WTC11 (cell line): ENCODE results near the gene USP4. TPM values are rescaled to one million over a fixed set of nuclear protein-coding genes. Genes with fewer than 3 reads are reported as not detected.
"Not testable (repeated sequence)": the region's sequence is repeated elsewhere in the genome, so short reads cannot be mapped to it uniquely, and the experiment has no call there.

ENCODE experiments used
- ATAC-seq: fragments of 200-7000 bp; cut with Tn5 transposase; 2 replicates; pipeline ENCODE4 v1.10.0; 2021; ENCODE audit warnings: mild to moderate bottlenecking, moderate library complexity
- CTCF ChIA-PET: fragments of 300-600 bp; sonication (Branson Sonifier 250); formaldehyde crosslinking; loops from one replicate; lab custom pipeline; 2021; ENCODE audit warnings: antibody characterized with exemption; lab: Charles Lee
- POLR2A ChIA-PET: fragments of 350-600 bp; sonication (Branson Sonifier 250); formaldehyde crosslinking; loops from one replicate; lab custom pipeline; 2021; ENCODE audit warnings: antibody characterized with exemption; lab: Charles Lee
- DNase-seq: peaks from one replicate; pipeline ENCODE4 v3.0.0; 2021; ENCODE audit warnings: low spot score
- H3K27ac Mint-ChIP-seq: 2 replicates; pipeline ENCODE4 v1.8.0; 2021; ENCODE audit warnings: mixed read lengths
- H3K27me3 Mint-ChIP-seq: 2 replicates; pipeline ENCODE4 v1.8.0; 2021; ENCODE audit warnings: low read depth, mild to moderate bottlenecking, moderate library complexity, mixed read lengths
- H3K36me3 Mint-ChIP-seq: 2 replicates; pipeline ENCODE4 v1.8.0; 2021; ENCODE audit warnings: mixed read lengths
- H3K4me1 Mint-ChIP-seq: 2 replicates; pipeline ENCODE4 v1.8.0; 2022; ENCODE audit warnings: mixed read lengths
- H3K4me3 Mint-ChIP-seq: 2 replicates; pipeline ENCODE4 v1.8.0; 2021; ENCODE audit warnings: mild to moderate bottlenecking, moderate library complexity, mixed read lengths
- H3K9me3 Mint-ChIP-seq: 2 replicates; pipeline ENCODE4 v1.8.0; 2021; ENCODE audit warnings: mixed read lengths
- ATF1 ChIP-seq: sonication (generic); formaldehyde crosslinking; IDR thresholded peaks from 2 replicates; pipeline ENCODE4 v1.8.1; 2023; ENCODE audit warnings: mild to moderate bottlenecking, moderate library complexity, missing genetic modification reagents
- GTF2I ChIP-seq: fragments of 250-450 bp; sonication (Bioruptor Pico); conservative IDR thresholded peaks from 2 replicates; pipeline ENCODE4 v1.4.0; 2021; ENCODE audit warnings: mild to moderate bottlenecking
- IRF2 ChIP-seq: sonication (generic); formaldehyde crosslinking; IDR thresholded peaks from 2 replicates; pipeline ENCODE4 v1.8.0; 2022; ENCODE audit warnings: low read depth, missing genetic modification reagents, borderline replicate concordance
- JUN ChIP-seq: sonication (generic); formaldehyde crosslinking; IDR thresholded peaks from 2 replicates; pipeline ENCODE4 v1.8.0; 2023; ENCODE audit warnings: mild to moderate bottlenecking, missing genetic modification reagents
- MYBL2 ChIP-seq: sonication (generic); formaldehyde crosslinking; IDR thresholded peaks from 2 replicates; pipeline ENCODE4 v1.8.1; 2023; ENCODE audit warnings: mild to moderate bottlenecking, moderate library complexity, missing genetic modification reagents
- NFYB ChIP-seq: sonication (generic); formaldehyde crosslinking; conservative IDR thresholded peaks from 2 replicates; pipeline ENCODE4 v1.8.0; 2022; ENCODE audit warnings: low read depth, missing genetic modification reagents
- OVOL2 ChIP-seq: fragments of 250-450 bp; sonication (Bioruptor Pico); IDR thresholded peaks from 2 replicates; pipeline ENCODE4 v1.9.0; 2021; ENCODE audit warnings: mild to moderate bottlenecking, borderline replicate concordance
- SMAD4 ChIP-seq: sonication (generic); formaldehyde crosslinking; IDR thresholded peaks from 2 replicates; pipeline ENCODE4 v1.8.0; 2022; ENCODE audit warnings: mild to moderate bottlenecking, missing genetic modification reagents
- ZMAT4 ChIP-seq: fragments of 250-450 bp; sonication (Bioruptor Pico); IDR thresholded peaks from 2 replicates; pipeline ENCODE4 v1.9.0; 2021; ENCODE audit warnings: mild to moderate bottlenecking
- ZNF219 ChIP-seq: sonication (generic); formaldehyde crosslinking; IDR thresholded peaks from 2 replicates; pipeline ENCODE4 v1.8.0; 2023; ENCODE audit warnings: missing genetic modification reagents, mild to moderate bottlenecking, borderline replicate concordance
- ZNF263 ChIP-seq: sonication (generic); formaldehyde crosslinking; IDR thresholded peaks from 2 replicates; pipeline ENCODE4 v1.8.1; 2022; ENCODE audit warnings: low read depth, mild to moderate bottlenecking, moderate library complexity, missing genetic modification reagents
- ZNF396 ChIP-seq: fragments of 250-450 bp; sonication (Bioruptor Pico); IDR thresholded peaks from 2 replicates; pipeline ENCODE4 v1.8.0; 2021; ENCODE audit warnings: mild to moderate bottlenecking, moderate library complexity, borderline replicate concordance
- ZNF423 ChIP-seq: fragments of 250-450 bp; sonication (Bioruptor Pico); IDR thresholded peaks from 2 replicates; pipeline ENCODE4 v2.1.2; 2022; ENCODE audit warnings: mild to moderate bottlenecking, moderate library complexity
- ZNF671 ChIP-seq: fragments of 250-450 bp; sonication (Bioruptor Pico); IDR thresholded peaks from 2 replicates; pipeline ENCODE4 v1.8.0; 2021; ENCODE audit warnings: mild to moderate bottlenecking
- total RNA-seq: library from RNA; stranded (reverse); gene quantifications from 3 replicates; pipeline ENCODE4 v1.2.3, GENCODE V29; 2021
- TF ChIP-seq, protein P1 (sequence below): sonication (generic); formaldehyde crosslinking; IDR thresholded peaks from 2 replicates; pipeline ENCODE4 v1.8.0; 2022; ENCODE audit warnings: missing genetic modification reagents
- TF ChIP-seq, protein P2 (sequence below): sonication (generic); formaldehyde crosslinking; conservative IDR thresholded peaks from 2 replicates; pipeline ENCODE4 v1.8.1; 2022; ENCODE audit warnings: mild to moderate bottlenecking, missing genetic modification reagents
- TF ChIP-seq, protein P3 (sequence below): sonication (generic); formaldehyde crosslinking; IDR thresholded peaks from 2 replicates; pipeline ENCODE4 v1.8.1; 2022; ENCODE audit warnings: low read depth, mild to moderate bottlenecking, moderate library complexity, missing genetic modification reagents, borderline replicate concordance
- TF ChIP-seq, protein P4 (sequence below): sonication (generic); formaldehyde crosslinking; IDR thresholded peaks from 2 replicates; pipeline ENCODE4 v1.8.1; 2022; ENCODE audit warnings: missing genetic modification reagents, borderline replicate concordance

The USP4 gene
- total RNA-seq, 1 experiment from 2014 or later = 29.1 TPM

- TF ChIP-seq, protein P1, sequence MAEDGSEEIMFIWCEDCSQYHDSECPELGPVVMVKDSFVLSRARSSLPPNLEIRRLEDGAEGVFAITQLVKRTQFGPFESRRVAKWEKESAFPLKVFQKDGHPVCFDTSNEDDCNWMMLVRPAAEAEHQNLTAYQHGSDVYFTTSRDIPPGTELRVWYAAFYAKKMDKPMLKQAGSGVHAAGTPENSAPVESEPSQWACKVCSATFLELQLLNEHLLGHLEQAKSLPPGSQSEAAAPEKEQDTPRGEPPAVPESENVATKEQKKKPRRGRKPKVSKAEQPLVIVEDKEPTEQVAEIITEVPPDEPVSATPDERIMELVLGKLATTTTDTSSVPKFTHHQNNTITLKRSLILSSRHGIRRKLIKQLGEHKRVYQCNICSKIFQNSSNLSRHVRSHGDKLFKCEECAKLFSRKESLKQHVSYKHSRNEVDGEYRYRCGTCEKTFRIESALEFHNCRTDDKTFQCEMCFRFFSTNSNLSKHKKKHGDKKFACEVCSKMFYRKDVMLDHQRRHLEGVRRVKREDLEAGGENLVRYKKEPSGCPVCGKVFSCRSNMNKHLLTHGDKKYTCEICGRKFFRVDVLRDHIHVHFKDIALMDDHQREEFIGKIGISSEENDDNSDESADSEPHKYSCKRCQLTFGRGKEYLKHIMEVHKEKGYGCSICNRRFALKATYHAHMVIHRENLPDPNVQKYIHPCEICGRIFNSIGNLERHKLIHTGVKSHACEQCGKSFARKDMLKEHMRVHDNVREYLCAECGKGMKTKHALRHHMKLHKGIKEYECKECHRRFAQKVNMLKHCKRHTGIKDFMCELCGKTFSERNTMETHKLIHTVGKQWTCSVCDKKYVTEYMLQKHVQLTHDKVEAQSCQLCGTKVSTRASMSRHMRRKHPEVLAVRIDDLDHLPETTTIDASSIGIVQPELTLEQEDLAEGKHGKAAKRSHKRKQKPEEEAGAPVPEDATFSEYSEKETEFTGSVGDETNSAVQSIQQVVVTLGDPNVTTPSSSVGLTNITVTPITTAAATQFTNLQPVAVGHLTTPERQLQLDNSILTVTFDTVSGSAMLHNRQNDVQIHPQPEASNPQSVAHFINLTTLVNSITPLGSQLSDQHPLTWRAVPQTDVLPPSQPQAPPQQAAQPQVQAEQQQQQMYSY (CRISPR knock-in tag) = no peak
- TF ChIP-seq ZNF423 (CRISPR knock-in tag) = no peak
- TF ChIP-seq, all 79 proteins: peak for 0
These were observed 9.7 kb upstream of the USP4 start (continued) for GRCh38 chr3:49349348-49350114.

DNA sequence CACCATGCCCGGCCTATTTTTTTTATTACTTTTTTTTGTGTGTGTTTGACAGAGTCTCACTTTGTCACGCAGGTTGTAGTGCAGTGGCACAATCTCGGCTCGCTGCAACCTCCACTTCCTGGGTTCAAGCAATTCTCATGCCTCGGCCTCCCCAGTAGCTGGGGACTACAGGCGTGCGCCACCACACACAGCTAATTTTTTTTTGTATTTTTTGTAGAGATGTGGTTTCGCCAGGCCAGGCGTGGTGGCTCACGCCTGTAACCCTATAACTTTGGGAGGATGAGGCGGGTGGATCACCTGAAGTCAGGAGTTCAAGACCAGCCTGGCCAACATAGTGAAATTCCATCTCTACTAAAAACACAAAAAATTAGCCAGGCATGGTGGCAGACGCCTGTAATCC is 8.5 kb upstream of the USP4 start:
- POLR2A ChIA-PET = not testable (repeated sequence)

GRCh38 chr3:49346797-49347251 is 7.0 kb upstream of the USP4 start:
- no peaks in the 10 kb centered on the region for H3K9me3 Mint-ChIP-seq
- peaks cover 2% of the 10 kb centered on the region; the same call in 1 of the 2 replicates for H3K4me1 Mint-ChIP-seq
- POLR2A ChIA-PET = no interaction called here
- DNase-seq = no peak
- ATAC-seq = no peak
- no peaks in the 10 kb centered on the region for H3K27me3 Mint-ChIP-seq
- TF ChIP-seq, protein P2, sequence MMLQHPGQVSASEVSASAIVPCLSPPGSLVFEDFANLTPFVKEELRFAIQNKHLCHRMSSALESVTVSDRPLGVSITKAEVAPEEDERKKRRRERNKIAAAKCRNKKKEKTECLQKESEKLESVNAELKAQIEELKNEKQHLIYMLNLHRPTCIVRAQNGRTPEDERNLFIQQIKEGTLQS (CRISPR knock-in tag) = no peak
- TF ChIP-seq, protein P3, sequence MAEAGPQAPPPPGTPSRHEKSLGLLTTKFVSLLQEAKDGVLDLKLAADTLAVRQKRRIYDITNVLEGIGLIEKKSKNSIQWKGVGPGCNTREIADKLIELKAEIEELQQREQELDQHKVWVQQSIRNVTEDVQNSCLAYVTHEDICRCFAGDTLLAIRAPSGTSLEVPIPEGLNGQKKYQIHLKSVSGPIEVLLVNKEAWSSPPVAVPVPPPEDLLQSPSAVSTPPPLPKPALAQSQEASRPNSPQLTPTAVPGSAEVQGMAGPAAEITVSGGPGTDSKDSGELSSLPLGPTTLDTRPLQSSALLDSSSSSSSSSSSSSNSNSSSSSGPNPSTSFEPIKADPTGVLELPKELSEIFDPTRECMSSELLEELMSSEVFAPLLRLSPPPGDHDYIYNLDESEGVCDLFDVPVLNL (CRISPR knock-in tag) = no peak
- no peak for TF ChIP-seq JUN (CRISPR knock-in tag)
- TF ChIP-seq ZNF396 (CRISPR knock-in tag) = no peak
- TF ChIP-seq MYBL2 (CRISPR knock-in tag) = no peak
- TF ChIP-seq ZNF219 (CRISPR knock-in tag) = no peak
- TF ChIP-seq ZMAT4 (CRISPR knock-in tag) = no peak
- no peak for TF ChIP-seq ZNF263
- no peak for TF ChIP-seq ZNF423 (CRISPR knock-in tag)
- H3K27ac Mint-ChIP-seq = no peak overlapping the region
- CTCF ChIA-PET = no interaction called here
- H3K36me3 Mint-ChIP-seq = no peaks in the 10 kb centered on the region
- no peak overlapping the region for H3K4me3 Mint-ChIP-seq

More for the DNA sequence above, 8.5 kb upstream of the USP4 start:
- H3K4me1 Mint-ChIP-seq, H3K27me3 Mint-ChIP-seq, ATAC-seq, H3K36me3 Mint-ChIP-seq, CTCF ChIA-PET, H3K27ac Mint-ChIP-seq, H3K9me3 Mint-ChIP-seq, H3K4me3 Mint-ChIP-seq, DNase-seq: not testable (repeated sequence)

DNA sequence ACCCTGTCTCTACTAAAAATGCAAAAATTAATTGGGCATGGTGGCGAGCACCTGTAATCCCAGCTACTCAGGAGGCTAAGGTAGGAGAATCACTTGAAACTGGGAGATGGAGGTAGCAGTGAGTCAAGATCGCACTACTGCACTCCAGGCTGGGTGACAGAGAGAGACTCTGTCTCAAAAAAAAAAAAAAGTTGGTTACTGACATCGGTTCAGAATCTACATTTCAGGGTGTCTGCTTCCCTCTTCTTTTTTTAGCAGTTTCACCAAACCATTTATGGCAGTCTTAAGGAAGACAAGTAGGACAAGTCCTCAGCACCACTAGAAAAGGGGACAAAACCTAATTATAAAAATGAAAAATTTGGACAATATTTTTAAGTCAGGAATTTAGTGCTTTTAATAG is 3.3 kb upstream of the USP4 start:
- Mint-ChIP-seq H3K4me1 (peaks cover 12% of the 10 kb centered on the region), H3K9me3 (no peaks in the 10 kb centered on the region), H3K4me3 (no peak overlapping the region), H3K27me3 (no peaks in the 10 kb centered on the region), H3K36me3 (no peaks in the 10 kb centered on the region), H3K27ac (no peak overlapping the region)
- DNase-seq = no peak
- no peak for ATAC-seq
- CTCF ChIA-PET = no interaction called here
- POLR2A ChIA-PET = no interaction called here
- no peak for TF ChIP-seq OVOL2 (CRISPR knock-in tag)
- TF ChIP-seq, protein P4, sequence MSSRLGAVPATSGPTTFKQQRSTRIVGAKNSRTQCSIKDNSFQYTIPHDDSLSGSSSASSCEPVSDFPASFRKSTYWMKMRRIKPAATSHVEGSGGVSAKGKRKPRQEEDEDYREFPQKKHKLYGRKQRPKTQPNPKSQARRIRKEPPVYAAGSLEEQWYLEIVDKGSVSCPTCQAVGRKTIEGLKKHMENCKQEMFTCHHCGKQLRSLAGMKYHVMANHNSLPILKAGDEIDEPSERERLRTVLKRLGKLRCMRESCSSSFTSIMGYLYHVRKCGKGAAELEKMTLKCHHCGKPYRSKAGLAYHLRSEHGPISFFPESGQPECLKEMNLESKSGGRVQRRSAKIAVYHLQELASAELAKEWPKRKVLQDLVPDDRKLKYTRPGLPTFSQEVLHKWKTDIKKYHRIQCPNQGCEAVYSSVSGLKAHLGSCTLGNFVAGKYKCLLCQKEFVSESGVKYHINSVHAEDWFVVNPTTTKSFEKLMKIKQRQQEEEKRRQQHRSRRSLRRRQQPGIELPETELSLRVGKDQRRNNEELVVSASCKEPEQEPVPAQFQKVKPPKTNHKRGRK (CRISPR knock-in tag) = no peak
- TF ChIP-seq ZNF396 (CRISPR knock-in tag) = no peak
- TF ChIP-seq ATF1 (CRISPR knock-in tag) = no peak
- no peak for TF ChIP-seq SMAD4 (CRISPR knock-in tag)
- TF ChIP-seq IRF2 (CRISPR knock-in tag) = no peak
- TF ChIP-seq, protein P1 (CRISPR knock-in tag) = no peak
- no peak for TF ChIP-seq GTF2I (CRISPR knock-in tag)
- no peak for TF ChIP-seq ZNF671 (CRISPR knock-in tag)
- no peak for TF ChIP-seq NFYB (CRISPR knock-in tag)
